B cell (primary cell): Measurements from ENCODE around the gene ARL9. TPM values are rescaled to one million over a fixed set of nuclear protein-coding genes. Genes with fewer than 3 reads are reported as not detected.

Experiments used
- ATAC-seq: fragments of 200-7000 bp; cut with Tn5 transposase; one replicate; pipeline ENCODE4 v1.10.0; 2021; ENCODE audit warnings: low read depth, mild to moderate bottlenecking, moderate number of reproducible peaks, moderate library complexity
- CTCF ChIA-PET: fragments of 350-600 bp; sonication (Branson Sonifier 250); formaldehyde crosslinking; loops from one replicate; lab custom pipeline; 2021; ENCODE audit warnings: antibody characterized with exemption, inconsistent platforms; lab: Charles Lee
- POLR2A ChIA-PET: fragments of 350-600 bp; sonication (Branson Sonifier 250); formaldehyde crosslinking; loops from one replicate; lab custom pipeline; 2021; ENCODE audit warnings: antibody characterized with exemption; lab: Charles Lee
- DNase-seq: peaks from one replicate; pipeline ENCODE4 v3.0.0; 2013
- H2AFZ ChIP-seq: 2 replicates; pipeline ENCODE4 v1.6.1; 2012; ENCODE audit warnings: mild to moderate bottlenecking, low read depth, low read length; ENCODE audit not compliant: insufficient read depth, poor library complexity, severe bottlenecking
- H3K27ac ChIP-seq, 2 donors: 1 replicate in 1 of 2; 2 replicates in 1 of 2; pipeline ENCODE4 v1.5.1; 2012 to 2013; ENCODE audit warnings: low read length in 2 of 2, mild to moderate bottlenecking in 2 of 2, moderate library complexity in 1 of 2
- H3K27me3 ChIP-seq, 4 experiments: fragments of 200-600 bp in 1 of 4; sonication (generic) in 1 of 4; replicated peaks in 1 of 4; 1 replicate in 2 of 4; 2 replicates in 2 of 4; pipeline versions ENCODE4 v1.6.1 to v1.7.0; 2013 to 2016; ENCODE audit warnings: low read length in 3 of 4, mild to moderate bottlenecking in 2 of 4, mixed read lengths in 1 of 4, moderate library complexity in 1 of 4; ENCODE audit not compliant: insufficient read depth in 4 of 4, control insufficient read depth in 3 of 4; ENCODE audit errors: control extremely low read depth in 1 of 4
- H3K36me3 ChIP-seq, 2 experiments: replicated peaks in 1 of 2; 1 replicate in 1 of 2; 2 replicates in 1 of 2; pipeline versions ENCODE4 v1.6.1 to v1.7.1; 2013; ENCODE audit warnings: low read length in 1 of 2; ENCODE audit not compliant: insufficient read depth in 2 of 2, control insufficient read depth in 1 of 2; ENCODE audit errors: control extremely low read depth in 1 of 2, extremely low read depth in 1 of 2
- H3K4me1 ChIP-seq, 2 donors: fragments of 200-600 bp in 1 of 2; sonication (generic) in 1 of 2; 1 replicate in 1 of 2; 2 replicates in 1 of 2; pipeline versions ENCODE4 v1.5.1 to v1.6.1; 2013 to 2017; ENCODE audit warnings: low read length in 2 of 2; ENCODE audit not compliant: control insufficient read depth in 2 of 2, insufficient read depth in 2 of 2
- H3K4me2 ChIP-seq: replicated peaks from 2 replicates; pipeline ENCODE3; 2012; ENCODE audit warnings: mild to moderate bottlenecking, low read depth, low read length; ENCODE audit not compliant: poor library complexity, severe bottlenecking
- H3K4me3 ChIP-seq, 5 experiments: fragments of 200-600 bp in 1 of 5; sonication (generic) in 1 of 5; 1 replicate in 3 of 5; 2 replicates in 2 of 5; pipeline versions ENCODE4 v1.5.1 to v1.7.0; 2011 to 2016; ENCODE audit warnings: low read length in 4 of 5, mild to moderate bottlenecking in 4 of 5, low read depth in 2 of 5, control low read depth in 1 of 5, moderate library complexity in 1 of 5; ENCODE audit not compliant: insufficient read depth in 1 of 5; ENCODE audit errors: control extremely low read depth in 1 of 5, extremely low read depth in 1 of 5
- H3K79me2 ChIP-seq: fragments of 200-600 bp; sonication (generic); one replicate; pipeline ENCODE4 v1.6.0; 2016; ENCODE audit warnings: low read length; ENCODE audit not compliant: control insufficient read depth, insufficient read depth
- H3K9ac ChIP-seq: fragments of 200-600 bp; sonication (generic); 2 replicates; pipeline ENCODE4 v1.6.1; 2017; ENCODE audit warnings: mild to moderate bottlenecking, low read length, moderate library complexity
- H3K9me3 ChIP-seq, 3 donors: one replicate each; pipeline versions ENCODE4 v1.6.1 to v1.7.1; 2013; ENCODE audit warnings: low read length in 2 of 3; ENCODE audit not compliant: control insufficient read depth in 2 of 3, insufficient read depth in 1 of 3; ENCODE audit errors: control extremely low read depth in 1 of 3
- H4K20me1 ChIP-seq: 2 replicates; pipeline ENCODE4 v1.6.0; 2012; ENCODE audit warnings: mild to moderate bottlenecking, low read length; ENCODE audit not compliant: insufficient read depth, control insufficient read depth, poor library complexity, severe bottlenecking
- H3K27ac Mint-ChIP-seq: one replicate; pipeline ENCODE4 v1.8.0; 2021; ENCODE audit warnings: mixed read lengths
- H3K27me3 Mint-ChIP-seq: one replicate; pipeline ENCODE4 v1.8.0; 2021; ENCODE audit warnings: mixed read lengths
- H3K4me1 Mint-ChIP-seq: one replicate; pipeline ENCODE4 v1.8.0; 2021; ENCODE audit warnings: mixed read lengths
- H3K4me3 Mint-ChIP-seq: one replicate; pipeline ENCODE4 v1.8.0; 2021; ENCODE audit warnings: mixed read lengths
- H3K9me3 Mint-ChIP-seq: one replicate; pipeline ENCODE4 v1.8.0; 2022; ENCODE audit warnings: mixed read lengths; ENCODE audit not compliant: insufficient read depth
- CTCF ChIP-seq: fragments of 200-600 bp; IDR thresholded peaks from one replicate; pipeline ENCODE4 v1.8.0; 2022; ENCODE audit warnings: antibody characterized with exemption, mild to moderate bottlenecking
- EZH2 ChIP-seq: IDR thresholded peaks from 2 replicates; pipeline ENCODE4 v1.6.1; 2012; ENCODE audit warnings: borderline replicate concordance, low read depth, mild to moderate bottlenecking, moderate library complexity, low read length; ENCODE audit not compliant: insufficient read depth, poor library complexity, severe bottlenecking
- WGBS: methylation state at CpG from one replicate; pipeline ENCODE4 v1.1.5; 2013; ENCODE audit warnings: missing lambda C conversion rate; ENCODE audit not compliant: insufficient coverage; 5-methylcytosine and 5-hydroxymethylcytosine counted together
- intact Hi-C: fragments of 100-400 bp; cut with micrococcal nuclease; formaldehyde crosslinking; loops from one replicate; pipeline ENCODE4 v1.10.0; 2022
- polyA plus RNA-seq: library from polyadenylated mRNA; depleted of rRNA; stranded (reverse); fragments of >200 nt; gene quantifications from 2 replicates; pipeline ENCODE4 v1.2.3, GENCODE V29; 2012
- total RNA-seq, 2 donors: library from RNA; stranded (reverse); fragments of 120-200 nt in 1 of 2; gene quantifications; 1 replicate in 1 of 2; 2 replicates in 1 of 2; pipeline versions ENCODE4 v1.2.3 to v1.2.4, GENCODE V29; 2013 to 2022

Gene ARL9
- total and polyA plus RNA-seq, 2 donors (not counting 1 experiment from before 2014, with no cell fraction given): 0.17 TPM; not detected in 1

GRCh38 chr4:56477192-56477702 is 28.3 kb upstream of the ARL9 start:
- intact Hi-C loops: no loop called here
- no peak overlapping the region for H2AFZ ChIP-seq
- no peaks in the 10 kb centered on the region for H3K9me3 ChIP-seq
- H3K27me3 Mint-ChIP-seq: no peaks in the 10 kb centered on the region
- no peak overlapping the region for H3K27ac Mint-ChIP-seq
- H3K4me1 Mint-ChIP-seq: no peaks in the 10 kb centered on the region
- H3K4me3 Mint-ChIP-seq: no peak overlapping the region
- ATAC-seq (no peak), DNase-seq (no peak)
- H3K79me2 ChIP-seq: peaks cover 20% of the 10 kb centered on the region
- H4K20me1 ChIP-seq: peaks cover 6% of the 10 kb centered on the region
- H3K9me3 Mint-ChIP-seq: no peaks in the 10 kb centered on the region
- H3K4me3 ChIP-seq: no peak overlapping the region
- no peaks in the 10 kb centered on the region for H3K27me3 ChIP-seq
- H3K4me2 ChIP-seq: no peak overlapping the region
- no peak for TF ChIP-seq EZH2
- TF ChIP-seq CTCF: no peak
- peaks cover 0 to 2% of the 10 kb centered on the region in 2 donors for H3K4me1 ChIP-seq
- ChIA-PET POLR2A (no interaction called here), CTCF (no interaction called here)
- H3K36me3 ChIP-seq: peaks cover 0 to 75% of the 10 kb centered on the region in 2 experiments
- H3K9ac ChIP-seq: no peak overlapping the region
- WGBS: no CpG with 5 or more reads among the region's 5 CpGs
- no peak overlapping the region for H3K27ac ChIP-seq

- Mint-ChIP-seq H3K4me3 (no peak overlapping the region), H3K9me3 (no peaks in the 10 kb centered on the region), H3K27ac (no peak overlapping the region), H3K27me3 (no peaks in the 10 kb centered on the region), H3K4me1 (no peaks in the 10 kb centered on the region)
- Histone ChIP-seq H2AFZ (no peak overlapping the region), H3K4me2 (no peak overlapping the region), H3K36me3 (peaks cover 0 to 78% of the 10 kb centered on the region in 2 experiments), H3K4me1 (no peaks in the 10 kb centered on the region), H3K27me3 (no peaks in the 10 kb centered on the region), H4K20me1 (no peaks in the 10 kb centered on the region), H3K4me3 (no peak overlapping the region), H3K79me2 (peaks cover 11% of the 10 kb centered on the region), H3K9ac (no peak overlapping the region), H3K9me3 (no peaks in the 10 kb centered on the region), H3K27ac (no peak overlapping the region)
- WGBS: 100% methylated on average over 2 of the region's 3 CpGs
- DNase-seq (no peak), ATAC-seq (no peak)
- TF ChIP-seq EZH2 (no peak), CTCF (no peak)
- CTCF ChIA-PET: interaction anchor here (1.6 kb wide), 1 partner anchor 12 kb away, joined by 3 read pairs; no protein-coding TSS in a partner anchor
- POLR2A ChIA-PET: no interaction called here
- intact Hi-C loops: no loop called here
Observed at GRCh38 chr4:56480691-56481090, 24.9 kb upstream of the ARL9 start.
